IPS DF 6.9 (cell line): Measurements from ENCODE around the gene PRXL2C.
"Not testable (repeated sequence)": the region's sequence is repeated elsewhere in the genome, so short reads cannot be mapped to it uniquely, and the experiment has no call there.

Source experiments
- DNase-seq: peaks from one replicate; pipeline ENCODE4 v3.0.0-alpha.2; 2013; ENCODE audit warnings: low read depth, low spot score
- H3K27ac ChIP-seq: one replicate; pipeline ENCODE4 v1.5.1; 2013; ENCODE audit warnings: low read length, control low read depth
- H3K27me3 ChIP-seq: 2 replicates; pipeline ENCODE4 v1.6.1; 2013; ENCODE audit warnings: mild to moderate bottlenecking, low read length; ENCODE audit not compliant: control insufficient read depth, insufficient read depth
- H3K36me3 ChIP-seq: 2 replicates; pipeline ENCODE4 v1.6.1; 2013; ENCODE audit warnings: low read length; ENCODE audit not compliant: control insufficient read depth, insufficient read depth
- H3K4me1 ChIP-seq: 2 replicates; pipeline ENCODE4 v1.6.1; 2013; ENCODE audit warnings: low read length; ENCODE audit not compliant: control insufficient read depth, insufficient read depth
- H3K4me3 ChIP-seq: 2 replicates; pipeline ENCODE4 v1.5.1; 2013; ENCODE audit warnings: mild to moderate bottlenecking, low read length
- H3K9me3 ChIP-seq: 2 replicates; pipeline ENCODE4 v1.6.1; 2013; ENCODE audit warnings: low read length, inconsistent platforms; ENCODE audit not compliant: control insufficient read depth, insufficient read depth
- WGBS: extraction: QIAGEN DNeasy Blood & Tissue Kit; methylation state at CpG from one replicate; pipeline ENCODE4 v1.1.7; 2013; ENCODE audit warnings: mixed read lengths, missing lambda C conversion rate; ENCODE audit not compliant: insufficient read length, insufficient coverage; 5-methylcytosine and 5-hydroxymethylcytosine counted together

PRXL2C gene, protein sequence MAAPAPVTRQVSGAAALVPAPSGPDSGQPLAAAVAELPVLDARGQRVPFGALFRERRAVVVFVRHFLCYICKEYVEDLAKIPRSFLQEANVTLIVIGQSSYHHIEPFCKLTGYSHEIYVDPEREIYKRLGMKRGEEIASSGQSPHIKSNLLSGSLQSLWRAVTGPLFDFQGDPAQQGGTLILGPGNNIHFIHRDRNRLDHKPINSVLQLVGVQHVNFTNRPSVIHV

DNA sequence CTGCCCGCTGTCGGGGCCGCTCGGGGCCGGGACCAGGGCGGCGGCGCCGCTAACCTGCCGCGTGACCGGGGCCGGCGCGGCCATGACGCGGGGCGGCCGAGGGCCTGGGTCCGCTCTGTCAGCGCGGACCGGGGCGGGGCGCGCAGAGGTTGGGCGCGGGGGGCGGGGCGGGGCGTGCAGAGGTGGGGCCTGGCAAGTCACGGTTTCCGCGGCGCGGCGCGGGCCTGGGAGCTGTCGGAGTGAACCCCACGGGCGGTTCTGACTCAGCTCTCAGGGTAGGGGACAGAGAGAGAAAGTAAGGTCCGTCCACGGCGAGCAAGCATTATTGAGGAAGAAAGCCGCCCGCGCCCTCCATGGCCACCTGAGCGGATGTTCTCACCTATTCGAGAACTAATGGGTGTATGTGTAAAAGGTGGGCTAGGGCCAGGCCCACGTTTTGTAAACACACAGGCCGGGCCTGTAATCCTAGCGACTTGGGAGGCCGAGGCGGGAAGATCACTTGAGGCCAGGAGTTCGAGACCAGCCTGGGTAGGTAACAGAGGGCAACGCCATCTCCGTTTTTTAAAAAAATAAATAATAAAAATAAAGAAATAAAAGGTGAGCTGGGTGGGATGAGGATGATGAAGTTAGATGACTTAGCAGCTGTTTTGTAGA is at the start of gene PRXL2C:
PRXL2C (minus strand) TSS at position 120 of the 654 bp plus-strand sequence; CDS start at position 84, 36 bp downstream.
- no peaks in the 10 kb centered on the region for H3K9me3 ChIP-seq
- no peaks in the 10 kb centered on the region for H3K27me3 ChIP-seq
- WGBS: no CpG with 5 or more reads among the region's 57 CpGs
- no peaks in the 10 kb centered on the region for H3K36me3 ChIP-seq
- no peak within 1 kb of the TSS for H3K27ac ChIP-seq
- H3K4me3 ChIP-seq: peak within 1 kb of the TSS; percentile 79; the same call in 1 of the 2 replicates
- H3K4me1 ChIP-seq: 0 out of 2 replicates have a peak, but pooled peaks cover 2% of the 10 kb centered on the region
- no peak for DNase-seq

- not testable (repeated sequence) for H3K27me3 ChIP-seq, DNase-seq, H3K4me1 ChIP-seq, H3K4me3 ChIP-seq, H3K9me3 ChIP-seq, H3K27ac ChIP-seq, H3K36me3 ChIP-seq
- WGBS: no CpG with 5 or more reads among the region's 30 CpGs
Measured at GRCh38 chr9:96700721-96701375, 45.7 kb upstream of the PRXL2C start.

DNA sequence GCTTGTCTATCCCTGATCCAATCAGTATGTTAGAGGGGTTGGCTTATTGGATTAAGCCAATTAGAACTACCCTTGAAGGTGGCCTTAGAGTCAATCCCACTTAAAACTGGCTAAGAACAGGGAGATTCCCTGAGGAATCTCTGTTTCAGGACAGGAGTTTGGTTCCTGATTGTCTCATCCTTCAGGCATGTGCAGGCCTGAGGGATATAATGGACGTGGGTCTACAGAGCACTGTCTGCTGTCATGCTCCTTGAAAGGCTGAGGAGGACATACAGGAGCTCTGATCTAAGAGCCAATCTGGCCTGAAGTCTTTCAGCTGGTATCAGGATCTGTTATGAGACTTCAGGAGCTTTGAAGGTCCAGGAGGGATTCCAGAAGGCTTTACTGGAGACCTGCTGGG is 36.2 kb upstream of the PRXL2C start:
- H3K36me3 ChIP-seq: no peaks in the 10 kb centered on the region
- DNase-seq: no peak
- no peaks in the 10 kb centered on the region; the same call in 1 of the 2 replicates for H3K9me3 ChIP-seq
- H3K4me1 ChIP-seq: no peaks in the 10 kb centered on the region
- no peak overlapping the region for H3K4me3 ChIP-seq
- no peak overlapping the region for H3K27ac ChIP-seq
- no CpG with 5 or more reads among the region's 1 CpG for WGBS
- no peaks in the 10 kb centered on the region for H3K27me3 ChIP-seq

- no peak overlapping the region for H3K4me3 ChIP-seq
- WGBS: no CpG with 5 or more reads among the region's 8 CpGs
- DNase-seq: no peak
Measured at GRCh38 chr9:96688745-96689464, 33.8 kb upstream of the PRXL2C start.

GRCh38 chr9:96688187-96688586 is 33.1 kb upstream of the PRXL2C start:
- Histone ChIP-seq H3K4me1 (no peaks in the 10 kb centered on the region), H3K4me3 (no peak overlapping the region), H3K36me3 (no peaks in the 10 kb centered on the region), H3K9me3 (no peaks in the 10 kb centered on the region), H3K27me3 (no peaks in the 10 kb centered on the region), H3K27ac (no peak overlapping the region)
- no peak for DNase-seq
- no CpG with 5 or more reads among the region's 5 CpGs for WGBS

More at GRCh38 chr9:96688745-96689464, 33.8 kb upstream of the PRXL2C start:
- Histone ChIP-seq H3K9me3 (no peaks in the 10 kb centered on the region; the same call in 1 of the 2 replicates), H3K27ac (no peak overlapping the region), H3K27me3 (no peaks in the 10 kb centered on the region), H3K4me1 (no peaks in the 10 kb centered on the region), H3K36me3 (no peaks in the 10 kb centered on the region)

- peak; percentile 55 for DNase-seq
- no CpG with 5 or more reads among the region's 62 CpGs for WGBS
- no peaks in the 10 kb centered on the region for H3K9me3 ChIP-seq
Measured at GRCh38 chr9:96686638-96687335, 31.7 kb upstream of the PRXL2C start.

GRCh38 chr9:96680812-96681499 is 25.8 kb upstream of the PRXL2C start:
- Histone ChIP-seq H3K4me3 (no peak overlapping the region), H3K4me1 (no peaks in the 10 kb centered on the region), H3K36me3 (no peaks in the 10 kb centered on the region), H3K9me3 (no peaks in the 10 kb centered on the region), H3K27ac (no peak overlapping the region), H3K27me3 (no peaks in the 10 kb centered on the region)
- WGBS: no CpG with 5 or more reads among the region's 4 CpGs
- DNase-seq: no peak

More at GRCh38 chr9:96686638-96687335, 31.7 kb upstream of the PRXL2C start:
- Histone ChIP-seq H3K27ac (no peak overlapping the region), H3K36me3 (no peaks in the 10 kb centered on the region), H3K27me3 (no peaks in the 10 kb centered on the region), H3K4me3 (peak overlapping the region; percentile 34), H3K4me1 (no peaks in the 10 kb centered on the region)

- DNase-seq: no peak
- no peaks in the 10 kb centered on the region for H3K4me1 ChIP-seq
- H3K27ac ChIP-seq: no peak overlapping the region
- no peaks in the 10 kb centered on the region; the same call in 1 of the 2 replicates for H3K9me3 ChIP-seq
- H3K27me3 ChIP-seq: no peaks in the 10 kb centered on the region
- H3K36me3 ChIP-seq: no peaks in the 10 kb centered on the region
- no peak overlapping the region for H3K4me3 ChIP-seq
Measured at GRCh38 chr9:96674906-96675538, 19.9 kb upstream of the PRXL2C start.

DNA sequence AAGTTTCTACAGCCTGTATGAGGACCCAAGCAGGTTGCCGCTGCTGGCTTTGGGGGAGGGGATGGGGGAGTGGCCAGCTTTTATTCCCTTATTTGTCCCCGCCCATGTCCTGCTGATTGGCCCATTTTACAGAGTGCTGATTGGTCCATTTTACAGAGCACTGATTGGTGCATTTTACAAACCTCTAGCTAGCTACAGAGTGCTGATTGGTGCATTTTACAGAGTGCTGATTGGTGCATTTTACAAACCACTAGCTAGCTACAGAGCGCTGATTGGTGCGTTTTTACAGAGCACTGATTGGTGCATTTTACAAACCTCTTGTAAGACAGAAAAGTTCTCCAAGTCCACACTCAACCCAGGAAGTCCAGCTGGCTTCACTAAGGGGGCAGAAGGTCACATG is 18.7 kb upstream of the PRXL2C start:
- H3K36me3 ChIP-seq, H3K27me3 ChIP-seq, DNase-seq, H3K4me3 ChIP-seq, H3K4me1 ChIP-seq, H3K9me3 ChIP-seq, H3K27ac ChIP-seq: not testable (repeated sequence)
- no CpG with 5 or more reads among the region's 4 CpGs for WGBS
